Thyroid gland (tissue), 4 donors: Measurements from ENCODE around the gene TMC8. TPM values are rescaled to one million over a fixed set of nuclear protein-coding genes. Genes with fewer than 3 reads are reported as not detected.
"Not testable (repeated sequence)": the region's sequence is repeated elsewhere in the genome, so short reads cannot be mapped to it uniquely, and the experiment has no call there.

Experiments used
- DNase-seq, 2 donors: peaks; one replicate each; pipeline ENCODE4 v3.0.0-alpha.2; 2019
- H3K27ac ChIP-seq, 3 donors: fragments of 200-600 bp; sonication (generic); 1 replicate in 2 of 3; 2 replicates in 1 of 3; pipeline ENCODE4 v1.5.1; 2016 to 2019; ENCODE audit warnings: mild to moderate bottlenecking in 1 of 3, moderate library complexity in 1 of 3
- H3K27me3 ChIP-seq: fragments of 200-600 bp; sonication (generic); one replicate; pipeline ENCODE4 v1.5.1; 2019
- H3K36me3 ChIP-seq, 2 donors: fragments of 200-600 bp; sonication (generic); one replicate each; pipeline ENCODE4 v1.5.1; 2016 to 2019
- H3K4me1 ChIP-seq, 2 donors: fragments of 200-600 bp; sonication (generic); one replicate each; pipeline ENCODE4 v1.5.1; 2017 to 2019
- H3K4me3 ChIP-seq, 3 donors: fragments of 200-600 bp; sonication (generic); replicated peaks in 1 of 3; 1 replicate in 2 of 3; 2 replicates in 1 of 3; pipeline ENCODE4 v1.5.1; 2016; ENCODE audit warnings: mild to moderate bottlenecking in 1 of 3
- H3K9me3 ChIP-seq: fragments of 200-600 bp; sonication (generic); one replicate; pipeline ENCODE4 v1.5.1; 2017
- POLR2A ChIP-seq, 2 donors: fragments of 450-650 bp; IDR thresholded peaks; one replicate each; pipeline ENCODE4 v1.6.1; 2017; ENCODE audit warnings: antibody characterized with exemption in 2 of 2, mild to moderate bottlenecking in 2 of 2, moderate library complexity in 1 of 2
- WGBS, 2 donors: methylation state at CpG; one replicate each; pipeline ENCODE4 v1.1.5; 2017; 5-methylcytosine and 5-hydroxymethylcytosine counted together
- intact Hi-C: fragments of 100-400 bp; cut with DNase I; formaldehyde crosslinking; loops from one replicate; pipeline ENCODE4 v1.15.1; 2023
- total RNA-seq, 4 donors: library from RNA; depleted of rRNA; stranded (reverse); fragments of >200 nt; gene quantifications; one replicate each; pipeline ENCODE4 v1.2.3, GENCODE V29; 2016
- TF ChIP-seq, protein P1 (sequence below), 6 experiments: fragments of 200-600 bp in 3 of 6; fragments of 450-650 bp in 3 of 6; sonication (generic) in 3 of 6; IDR thresholded peaks; one replicate each; pipeline ENCODE4 v1.5.1; 2016 to 2019; ENCODE audit warnings: antibody characterized with exemption in 6 of 6, mild to moderate bottlenecking in 2 of 6, inconsistent platforms in 1 of 6, moderate library complexity in 1 of 6

The TMC8 gene
- total RNA-seq, 4 donors from 2014 or later, result 1.4 to 4.7 (median 1.9) TPM

DNA sequence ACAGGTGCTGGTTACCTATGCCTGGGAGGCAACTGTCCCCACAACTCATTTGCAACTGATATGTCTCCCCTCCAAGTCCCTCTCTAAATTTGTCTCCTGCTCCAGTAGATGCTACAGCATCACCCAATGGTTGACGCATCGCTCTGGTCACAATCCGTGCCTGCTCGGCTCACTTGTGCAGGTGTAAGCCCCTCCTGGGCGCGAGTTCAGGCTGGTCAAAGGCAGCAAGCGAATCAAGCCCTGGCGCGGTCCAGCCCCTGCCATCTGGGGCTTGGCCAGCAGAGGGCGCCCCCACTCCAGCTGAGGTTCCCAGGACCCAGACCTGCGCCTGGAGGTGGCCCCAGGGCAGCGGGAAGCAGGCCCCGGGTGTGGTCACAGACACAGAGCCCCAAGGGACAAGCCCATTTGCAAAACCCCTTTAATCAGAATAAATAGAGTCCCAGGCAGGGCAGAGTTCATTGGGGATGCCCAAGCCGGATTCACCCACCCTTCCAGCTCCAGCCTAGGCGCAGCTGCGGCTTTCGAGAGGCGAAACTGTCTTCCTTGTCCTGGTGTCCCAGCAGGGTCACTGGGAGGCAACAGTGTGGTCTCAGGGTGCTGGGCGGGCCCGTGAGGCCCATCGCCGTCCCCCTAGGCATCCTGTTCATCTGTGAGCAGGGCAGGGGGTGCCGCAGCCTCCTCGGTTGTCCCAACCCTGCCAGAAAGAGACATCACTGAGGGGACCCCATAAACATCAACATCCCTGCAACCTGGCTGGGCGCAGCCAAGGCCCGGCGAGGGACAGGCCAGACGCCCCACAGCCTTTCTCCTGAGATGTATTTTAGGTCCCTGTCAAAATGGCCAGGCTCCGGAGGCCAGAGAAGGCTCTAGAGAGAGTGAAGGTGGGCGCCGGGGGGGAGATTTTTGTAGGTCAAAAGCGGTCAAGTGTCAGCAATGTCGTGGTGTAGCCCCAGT is 17.8 kb upstream of the TMC8 start:
- peak; percentile 69 for DNase-seq
- Histone ChIP-seq H3K4me3 (no peak overlapping the region), H3K9me3 (no peaks in the 10 kb centered on the region), H3K27ac (no peak overlapping the region), H3K27me3 (no peaks in the 10 kb centered on the region), H3K36me3 (no peaks in the 10 kb centered on the region), H3K4me1 (peaks cover 8 to 25% of the 10 kb centered on the region in 2 donors)
- intact Hi-C loops, result loop anchor here (2.0 to 5.0 kb wide), 2 partner anchors 62 to 310 kb away; no protein-coding TSS in a partner anchor
- TF ChIP-seq POLR2A (IDR thresholded peaks at IDR 0.05), result no peak
- TF ChIP-seq, protein P1, sequence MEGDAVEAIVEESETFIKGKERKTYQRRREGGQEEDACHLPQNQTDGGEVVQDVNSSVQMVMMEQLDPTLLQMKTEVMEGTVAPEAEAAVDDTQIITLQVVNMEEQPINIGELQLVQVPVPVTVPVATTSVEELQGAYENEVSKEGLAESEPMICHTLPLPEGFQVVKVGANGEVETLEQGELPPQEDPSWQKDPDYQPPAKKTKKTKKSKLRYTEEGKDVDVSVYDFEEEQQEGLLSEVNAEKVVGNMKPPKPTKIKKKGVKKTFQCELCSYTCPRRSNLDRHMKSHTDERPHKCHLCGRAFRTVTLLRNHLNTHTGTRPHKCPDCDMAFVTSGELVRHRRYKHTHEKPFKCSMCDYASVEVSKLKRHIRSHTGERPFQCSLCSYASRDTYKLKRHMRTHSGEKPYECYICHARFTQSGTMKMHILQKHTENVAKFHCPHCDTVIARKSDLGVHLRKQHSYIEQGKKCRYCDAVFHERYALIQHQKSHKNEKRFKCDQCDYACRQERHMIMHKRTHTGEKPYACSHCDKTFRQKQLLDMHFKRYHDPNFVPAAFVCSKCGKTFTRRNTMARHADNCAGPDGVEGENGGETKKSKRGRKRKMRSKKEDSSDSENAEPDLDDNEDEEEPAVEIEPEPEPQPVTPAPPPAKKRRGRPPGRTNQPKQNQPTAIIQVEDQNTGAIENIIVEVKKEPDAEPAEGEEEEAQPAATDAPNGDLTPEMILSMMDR (IDR thresholded peaks at IDR 0.05), result peak; percentile 92 to 99 (median 97)
- 57 to 61% methylated on average over 15 to 27 of the region's 33 CpGs for WGBS, 2 donors

DNA sequence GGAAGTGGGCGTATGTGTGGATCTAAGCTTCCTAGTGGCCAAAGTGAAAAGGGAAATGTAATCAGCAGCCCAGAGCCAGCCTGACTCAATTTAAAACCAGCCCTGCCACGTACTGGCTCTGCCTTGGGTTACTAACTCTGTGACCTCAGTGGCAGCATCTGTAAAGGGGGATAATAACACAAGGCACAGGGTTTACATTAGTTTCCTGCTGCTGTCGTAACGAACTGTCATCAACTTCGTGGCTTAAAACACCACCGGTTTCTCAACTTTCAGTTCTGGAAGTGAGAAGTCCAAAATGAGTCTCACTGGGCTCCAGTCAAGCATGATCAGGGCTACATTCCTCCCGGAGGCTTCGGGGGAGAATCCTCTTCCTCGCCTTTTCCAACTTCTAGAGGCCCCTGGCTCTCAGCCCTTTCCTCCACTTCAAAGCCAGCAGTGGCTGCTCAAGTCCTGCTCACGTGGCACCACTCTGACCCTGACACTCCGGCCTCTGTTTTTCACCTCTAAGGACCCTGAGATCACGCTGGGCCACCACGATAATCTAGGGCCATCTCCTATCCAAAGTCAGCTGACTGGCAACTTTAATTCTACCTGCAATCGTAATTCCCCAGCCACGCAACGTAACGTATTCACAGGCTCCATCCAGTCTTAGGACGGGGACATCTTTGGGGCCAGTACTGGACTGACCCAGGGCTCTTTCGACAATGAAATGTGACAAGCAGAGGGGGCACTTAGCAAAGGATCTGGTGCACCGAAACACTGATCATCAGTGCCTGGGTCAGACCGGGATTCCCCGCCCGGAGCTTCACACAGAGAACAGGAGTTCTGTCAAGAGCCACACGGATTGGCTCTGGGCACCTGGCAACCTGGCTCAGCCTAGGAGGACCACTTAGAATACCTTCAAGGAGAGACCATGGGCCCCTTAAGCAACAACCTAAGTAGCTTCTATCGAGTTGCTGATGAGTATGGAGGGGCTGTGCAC is 16.5 kb upstream of the TMC8 start:
- DNase-seq, result peak; percentile 45 to 54
- Histone ChIP-seq H3K4me1 (peaks cover 9 to 27% of the 10 kb centered on the region in 2 donors), H3K27me3 (no peaks in the 10 kb centered on the region), H3K27ac (no peak overlapping the region), H3K4me3 (no peak overlapping the region), H3K9me3 (no peaks in the 10 kb centered on the region), H3K36me3 (no peaks in the 10 kb centered on the region)
- WGBS, 2 donors, result 51 to 58% methylated on average over 24 to 25 of the region's 25 CpGs
- TF ChIP-seq, protein P1 (IDR thresholded peaks at IDR 0.05), result no peak
- no peak for TF ChIP-seq POLR2A (IDR thresholded peaks at IDR 0.05)
- intact Hi-C loops, result loop anchor here (2.0 to 5.0 kb wide), 2 partner anchors 61 to 308 kb away; no protein-coding TSS in a partner anchor

DNA sequence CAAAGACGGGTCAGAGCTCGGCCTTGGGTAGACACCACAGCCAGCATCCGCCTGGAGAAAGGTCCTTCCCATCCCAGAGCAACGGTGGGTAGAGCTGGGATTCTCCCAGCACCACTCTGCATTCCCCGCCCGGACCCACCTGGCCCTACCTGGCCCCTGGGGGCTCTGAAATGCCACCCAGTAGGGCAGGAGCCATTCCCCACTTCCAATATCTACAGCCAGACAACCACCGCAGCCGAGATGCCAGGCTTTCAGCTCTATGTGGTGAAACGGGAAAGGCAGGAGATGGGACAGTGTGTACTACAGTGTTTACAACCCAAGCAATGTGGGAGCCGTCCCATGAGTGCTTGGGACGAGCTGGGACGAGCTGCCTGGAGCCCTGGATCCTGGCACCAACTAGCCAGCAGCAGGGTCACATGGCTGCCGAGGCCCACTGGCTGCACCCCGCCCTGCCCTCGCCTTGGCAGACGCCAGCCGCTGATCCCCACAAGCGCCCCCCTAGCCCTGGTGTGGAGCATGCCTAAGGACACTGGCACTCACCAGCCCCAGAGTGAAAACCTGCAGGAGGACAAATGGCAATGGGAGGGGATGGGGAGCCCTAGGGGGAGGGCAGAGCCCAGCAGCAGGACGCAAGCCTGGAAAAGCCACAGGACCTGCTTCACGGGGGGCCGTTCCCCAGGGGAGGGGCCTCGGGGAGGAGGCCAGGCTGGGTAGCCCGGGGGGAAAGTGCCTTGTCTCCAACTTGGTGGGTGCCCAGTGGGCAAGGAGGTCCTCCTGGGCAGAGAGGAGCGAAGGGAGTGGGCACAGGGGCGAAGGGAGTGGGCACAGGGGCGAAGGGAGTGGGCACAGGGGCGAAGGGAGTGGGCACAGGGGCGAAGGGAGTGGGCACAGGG is 15.5 kb upstream of the TMC8 start:
- intact Hi-C loops, result loop anchor here (5.0 kb wide), 1 partner anchor 307 kb away; no protein-coding TSS in a partner anchor
- Histone ChIP-seq H3K27ac (no peak overlapping the region), H3K4me3 (no peak overlapping the region), H3K4me1 (peaks cover 9 to 27% of the 10 kb centered on the region in 2 donors), H3K27me3 (no peaks in the 10 kb centered on the region), H3K36me3 (no peaks in the 10 kb centered on the region), H3K9me3 (no peaks in the 10 kb centered on the region)
- WGBS, 2 donors, result 72 to 79% methylated on average over 10 to 17 of the region's 28 CpGs
- TF ChIP-seq, protein P1 (IDR thresholded peaks at IDR 0.05), result no peak
- no peak for TF ChIP-seq POLR2A (IDR thresholded peaks at IDR 0.05)
- no peak for DNase-seq

DNA sequence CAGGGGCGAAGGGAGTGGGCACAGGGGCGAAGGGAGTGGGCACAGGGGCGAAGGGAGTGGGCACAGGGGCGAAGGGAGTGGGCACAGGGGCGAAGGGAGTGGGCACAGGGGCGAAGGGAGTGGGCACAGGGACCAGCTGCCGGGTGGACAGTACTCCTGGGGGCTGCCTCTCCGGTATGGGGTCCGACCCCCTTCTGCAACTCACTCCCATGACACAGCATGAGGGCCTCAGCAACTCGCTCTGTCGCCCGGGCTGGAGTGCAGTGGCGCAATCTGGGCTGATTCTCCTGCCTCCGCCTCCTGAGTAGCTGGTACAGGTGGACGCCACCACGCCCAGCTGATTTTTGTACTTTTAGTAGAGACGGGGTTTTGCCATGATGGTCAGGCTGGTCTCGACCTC is 14.8 kb upstream of the TMC8 start:
- H3K36me3 ChIP-seq, H3K27ac ChIP-seq, H3K9me3 ChIP-seq, DNase-seq, H3K4me3 ChIP-seq, intact Hi-C loops, H3K27me3 ChIP-seq: not testable (repeated sequence)
- peaks cover 9 to 27% of the 10 kb centered on the region in 2 donors for H3K4me1 ChIP-seq
- WGBS, 2 donors, result 93 to 95% methylated on average over 10 to 14 of the region's 18 CpGs
